ENCODE data around the gene TBC1D8. TPM values are rescaled to one million over a fixed set of nuclear protein-coding genes. Genes with fewer than 3 reads are reported as not detected.
A peak's percentile ranks its signal among the peaks of the same experiment; 100 is the strongest.

Gene TBC1D8
- total RNA-seq, 1 experiment from 2014 or later, result 48.1 TPM

- ChIA-PET POLR2A (interaction anchor here (0.8 to 5.1 kb wide), 15 partner anchors 9 to 188 kb away, joined by 3 to 26 read pairs (median 6); partner anchors contain the start of gene TBC1D8), CTCF (interaction anchor here (0.6 to 2.1 kb wide), 11 partner anchors 8 to 313 kb away, joined by 3 to 12 read pairs (median 3); partner anchors contain the start of gene TBC1D8)
- DNase-seq (ENCODE audit: unreplicated experiment), result peak; percentile 76
- Mint-ChIP-seq H3K4me3 (ENCODE audit: unreplicated experiment) (peak overlapping the region; percentile 48), H3K4me1 (ENCODE audit: insufficient read depth, unreplicated experiment) (peaks cover 47% of the 10 kb centered on the region), H3K9me3 (ENCODE audit: unreplicated experiment) (no peaks in the 10 kb centered on the region), H3K27me3 (ENCODE audit: insufficient read depth, unreplicated experiment) (no peaks in the 10 kb centered on the region), H3K27ac (ENCODE audit: low read depth, unreplicated experiment) (peak overlapping the region; percentile 85), H3K36me3 (ENCODE audit: insufficient read depth, unreplicated experiment) (peaks cover 80% of the 10 kb centered on the region)
- BruUV-seq (replicated peaks), result no TSS peak
- TF ChIP-seq CTCF (IDR thresholded peaks at IDR 0.05; ENCODE audit: unreplicated experiment), result no peak
- intact Hi-C loops (cut with micrococcal nuclease), result loop anchor here (1.0 kb wide), 1 partner anchor 81 kb away; no protein-coding TSS in a partner anchor
Measured at GRCh38 chr2:101064868-101065549, 86.2 kb downstream of the TBC1D8 start.

GRCh38 chr2:101064505-101064867, 86.7 kb downstream of the TBC1D8 start:
- DNase-seq (ENCODE audit: unreplicated experiment), result no peak
- intact Hi-C loops (cut with micrococcal nuclease), result loop anchor here (1.0 kb wide), 1 partner anchor 82 kb away; no protein-coding TSS in a partner anchor
- ChIA-PET CTCF (interaction anchor here (0.6 to 2.1 kb wide), 9 partner anchors 28 to 503 kb away, joined by 3 to 12 read pairs (median 3); partner anchors contain the start of gene TBC1D8), POLR2A (interaction anchor here (0.8 to 5.1 kb wide), 14 partner anchors 9 to 189 kb away, joined by 3 to 26 read pairs (median 7); partner anchors contain the start of gene TBC1D8)
- peaks cover 84% of the 10 kb centered on the region for H3K36me3 Mint-ChIP-seq (ENCODE audit: insufficient read depth, unreplicated experiment)
- TF ChIP-seq CTCF (IDR thresholded peaks at IDR 0.05; ENCODE audit: unreplicated experiment), result no peak
- no peaks in the 10 kb centered on the region for H3K27me3 Mint-ChIP-seq (ENCODE audit: insufficient read depth, unreplicated experiment)
- H3K27ac Mint-ChIP-seq (ENCODE audit: low read depth, unreplicated experiment), result peak overlapping the region; percentile 85
- BruUV-seq (replicated peaks), result TSS peak; percentile 10
- H3K9me3 Mint-ChIP-seq (ENCODE audit: unreplicated experiment), result no peaks in the 10 kb centered on the region
- H3K4me1 Mint-ChIP-seq (ENCODE audit: insufficient read depth, unreplicated experiment), result peaks cover 48% of the 10 kb centered on the region
- peak overlapping the region; percentile 48 for H3K4me3 Mint-ChIP-seq (ENCODE audit: unreplicated experiment)

- TSS peak; percentile 33 for BruUV-seq (replicated peaks)
- no peaks in the 10 kb centered on the region for H3K27me3 Mint-ChIP-seq (ENCODE audit: insufficient read depth, unreplicated experiment)
- intact Hi-C loops (cut with micrococcal nuclease), result loop anchor here (1.0 kb wide), 1 partner anchor 82 kb away; no protein-coding TSS in a partner anchor
- no peak for DNase-seq (ENCODE audit: unreplicated experiment)
- POLR2A ChIA-PET, result interaction anchor here (0.6 to 5.1 kb wide), 12 partner anchors 8 to 89 kb away, joined by 3 to 26 read pairs (median 11); partner anchors contain the start of gene TBC1D8
- H3K4me1 Mint-ChIP-seq (ENCODE audit: insufficient read depth, unreplicated experiment), result peaks cover 48% of the 10 kb centered on the region
- no peak for TF ChIP-seq CTCF (IDR thresholded peaks at IDR 0.05; ENCODE audit: unreplicated experiment)
- peak overlapping the region; percentile 56 for H3K4me3 Mint-ChIP-seq (ENCODE audit: unreplicated experiment)
- H3K36me3 Mint-ChIP-seq (ENCODE audit: insufficient read depth, unreplicated experiment), result peaks cover 84% of the 10 kb centered on the region
- CTCF ChIA-PET, result interaction anchor here (0.6 to 2.1 kb wide), 9 partner anchors 17 to 503 kb away, joined by 3 to 12 read pairs (median 4); partner anchors contain the start of gene TBC1D8
- no peaks in the 10 kb centered on the region for H3K9me3 Mint-ChIP-seq (ENCODE audit: unreplicated experiment)
- H3K27ac Mint-ChIP-seq (ENCODE audit: low read depth, unreplicated experiment), result peak overlapping the region; percentile 85
Measured at GRCh38 chr2:101064125-101064502, 87.1 kb downstream of the TBC1D8 start.
